Keratinocyte (primary cell): Measurements from ENCODE around the gene WNT3. TPM values are rescaled to one million over a fixed set of nuclear protein-coding genes. Genes with fewer than 3 reads are reported as not detected.

ENCODE experiments used
- DNase-seq: peaks from one replicate; pipeline ENCODE4 v3.0.0-alpha.2; 2011; ENCODE audit warnings: low read depth, missing footprints, low spot score
- FAIRE-seq: peaks from 2 replicates; lab custom pipeline; 2011; peaks lifted over from hg19 to GRCh38; lab: Jason Lieb, UNC
- H2AFZ ChIP-seq: 2 replicates; pipeline ENCODE4 v1.6.0; 2012; ENCODE audit warnings: low read length, control low read depth, inconsistent platforms; ENCODE audit not compliant: control insufficient read depth
- H3K27ac ChIP-seq: 2 replicates; pipeline ENCODE4 v1.5.1; 2011; ENCODE audit warnings: low read length; ENCODE audit not compliant: control insufficient read depth, insufficient read depth
- H3K27me3 ChIP-seq: 3 replicates; pipeline ENCODE4 v1.6.0; 2011; ENCODE audit warnings: low read length; ENCODE audit not compliant: control insufficient read depth, insufficient read depth; ENCODE audit errors: extremely low read depth
- H3K36me3 ChIP-seq, 2 experiments: 2 replicates in 1 of 2; 3 replicates in 1 of 2; pipeline ENCODE4 v1.5.1; 2011; ENCODE audit warnings: low read length in 2 of 2, mild to moderate bottlenecking in 1 of 2; ENCODE audit not compliant: control insufficient read depth in 2 of 2, insufficient read depth in 2 of 2; ENCODE audit errors: extremely low read depth in 1 of 2
- H3K4me1 ChIP-seq: 3 replicates; pipeline ENCODE4 v1.5.1; 2011; ENCODE audit warnings: low read length; ENCODE audit not compliant: control insufficient read depth, insufficient read depth; ENCODE audit errors: extremely low read depth
- H3K4me2 ChIP-seq: 3 replicates; pipeline ENCODE4 v1.6.0; 2011; ENCODE audit warnings: low read depth, low read length; ENCODE audit not compliant: control insufficient read depth, insufficient read depth; ENCODE audit errors: extremely low read depth
- H3K4me3 ChIP-seq, 3 experiments: fragments of 200-600 bp in 1 of 3; sonication (generic) in 1 of 3; 2 replicates in 2 of 3; 3 replicates in 1 of 3; pipeline ENCODE4 v1.5.1; 2011 to 2016; ENCODE audit warnings: low read length in 3 of 3, mild to moderate bottlenecking in 3 of 3, control low read depth in 2 of 3, inconsistent platforms in 1 of 3, low read depth in 1 of 3, mixed read lengths in 1 of 3, mixed run types in 1 of 3, moderate library complexity in 1 of 3; ENCODE audit not compliant: control insufficient read depth in 2 of 3, insufficient read depth in 2 of 3; ENCODE audit errors: extremely low read depth in 1 of 3
- H3K79me2 ChIP-seq: 2 replicates; pipeline ENCODE4 v1.6.0; 2012; ENCODE audit warnings: low read length; ENCODE audit not compliant: control insufficient read depth, insufficient read depth
- H3K9ac ChIP-seq: 3 replicates; pipeline ENCODE4 v1.6.0; 2011; ENCODE audit warnings: low read length; ENCODE audit not compliant: control insufficient read depth, insufficient read depth; ENCODE audit errors: extremely low read depth
- H3K9me1 ChIP-seq: 3 replicates; pipeline ENCODE4 v1.6.0; 2011; ENCODE audit warnings: low read length; ENCODE audit not compliant: control insufficient read depth, insufficient read depth; ENCODE audit errors: extremely low read depth
- H3K9me3 ChIP-seq: 2 replicates; pipeline ENCODE4 v1.5.1; 2012; ENCODE audit warnings: low read depth, low read length; ENCODE audit not compliant: control insufficient read depth
- H4K20me1 ChIP-seq: 3 replicates; pipeline ENCODE4 v1.6.0; 2011; ENCODE audit warnings: low read length; ENCODE audit not compliant: control insufficient read depth, insufficient read depth; ENCODE audit errors: extremely low read depth
- EZH2 ChIP-seq: IDR thresholded peaks from one replicate; pipeline ENCODE4 v1.6.1; 2012; ENCODE audit warnings: inconsistent platforms, mild to moderate bottlenecking, low read length, moderate library complexity
- dilution Hi-C: fragments of 300-500 bp; cut with MboI; formaldehyde crosslinking; loops from one replicate; pipeline ENCODE4 v1.7.0; 2020; ENCODE audit warnings: low sequenced_read_pairs; ENCODE audit not compliant: extremely low pct_ligation_motif_present
- polyA plus RNA-seq, 5 experiments: library from polyadenylated mRNA; depleted of rRNA in 3 of 5; stranded (reverse) in 3 of 5; stranded (forward) in 1 of 5; unstranded in 1 of 5; fragments of >200 nt; gene quantifications; 1 replicate in 1 of 5; 2 replicates in 3 of 5; 3 replicates in 1 of 5; pipeline versions ENCODE4 v1.2.1 to v1.2.3, GENCODE V29; 2011 to 2012; ENCODE audit warnings: missing spikeins in 2 of 5, low read depth in 1 of 5, low replicate concordance in 1 of 5
- TF ChIP-seq, protein P1 (sequence below), 3 experiments: IDR thresholded peaks in 1 of 3; conservative IDR thresholded peaks in 1 of 3; optimal IDR thresholded peaks in 1 of 3; 2 replicates in 2 of 3; 3 replicates in 1 of 3; pipeline versions ENCODE3 to v1.5.1; 2011; ENCODE audit warnings: low read length in 3 of 3, mild to moderate bottlenecking in 3 of 3, moderate library complexity in 2 of 3, control low read depth in 1 of 3, inconsistent platforms in 1 of 3; ENCODE audit not compliant: insufficient read depth in 2 of 3; ENCODE audit errors: extremely low read depth in 1 of 3

WNT3 gene
- polyA plus RNA-seq, 1 donor (not counting 4 experiments of a cell fraction or from before 2014, with no cell fraction given), result 1.9 TPM

DNA sequence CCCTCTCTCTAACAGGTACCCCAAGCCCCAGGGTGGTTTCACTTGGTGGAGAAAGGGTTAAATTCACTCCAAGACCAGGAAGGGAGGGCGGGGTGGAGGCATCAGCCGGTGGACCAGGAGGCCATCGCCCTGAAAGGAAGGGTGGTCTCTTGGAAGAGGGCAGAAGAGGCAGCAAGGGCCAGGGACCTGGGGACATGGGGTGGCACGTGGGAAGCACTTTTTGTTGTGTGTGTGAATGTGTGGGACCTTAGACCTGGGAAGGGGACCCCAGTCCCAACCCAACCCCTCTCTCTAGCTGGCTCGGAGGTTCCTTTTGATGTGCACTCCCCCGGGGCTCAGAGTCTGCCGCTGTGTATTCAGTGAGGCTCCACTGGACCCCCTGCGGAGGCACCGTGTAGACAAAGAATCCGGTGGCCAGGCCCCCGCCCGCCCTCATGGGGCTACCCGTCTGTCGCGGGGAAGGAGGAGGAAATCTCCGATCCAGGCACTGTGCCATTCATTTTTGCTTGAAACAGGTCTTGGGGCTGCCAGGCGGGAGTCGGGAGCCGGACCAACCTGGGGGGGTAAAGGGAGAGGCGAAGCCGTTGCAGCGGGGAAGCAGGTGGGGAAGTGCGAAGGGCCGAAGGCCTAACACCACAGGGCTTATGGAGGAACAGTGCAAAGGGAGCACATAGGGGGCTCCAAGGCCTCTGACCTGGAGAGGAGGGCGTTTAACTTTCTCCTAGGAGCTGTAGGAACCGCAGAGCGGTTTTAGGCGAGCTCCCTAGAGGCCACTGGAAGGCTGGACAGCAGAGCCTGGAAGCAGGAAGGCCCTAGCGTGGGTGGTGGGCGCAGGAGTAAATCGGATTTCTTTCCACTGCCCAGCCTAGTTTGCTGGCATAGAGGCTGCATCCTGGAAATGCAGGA, 3.2 kb upstream of the WNT3 start:
- Histone ChIP-seq H3K27ac (no peak overlapping the region), H3K9me1 (no peaks in the 10 kb centered on the region), H3K27me3 (peaks cover 46% of the 10 kb centered on the region), H3K79me2 (no peaks in the 10 kb centered on the region), H3K4me2 (no peak overlapping the region), H3K9ac (no peak overlapping the region), H3K9me3 (no peaks in the 10 kb centered on the region), H3K4me3 (no peak overlapping the region), H3K4me1 (peaks cover 17% of the 10 kb centered on the region), H3K36me3 (no peaks in the 10 kb centered on the region), H4K20me1 (no peaks in the 10 kb centered on the region), H2AFZ (no peak overlapping the region)
- FAIRE-seq, result no peak
- dilution Hi-C loops, result no loop called here
- TF ChIP-seq EZH2, result no peak
- TF ChIP-seq, protein P1, sequence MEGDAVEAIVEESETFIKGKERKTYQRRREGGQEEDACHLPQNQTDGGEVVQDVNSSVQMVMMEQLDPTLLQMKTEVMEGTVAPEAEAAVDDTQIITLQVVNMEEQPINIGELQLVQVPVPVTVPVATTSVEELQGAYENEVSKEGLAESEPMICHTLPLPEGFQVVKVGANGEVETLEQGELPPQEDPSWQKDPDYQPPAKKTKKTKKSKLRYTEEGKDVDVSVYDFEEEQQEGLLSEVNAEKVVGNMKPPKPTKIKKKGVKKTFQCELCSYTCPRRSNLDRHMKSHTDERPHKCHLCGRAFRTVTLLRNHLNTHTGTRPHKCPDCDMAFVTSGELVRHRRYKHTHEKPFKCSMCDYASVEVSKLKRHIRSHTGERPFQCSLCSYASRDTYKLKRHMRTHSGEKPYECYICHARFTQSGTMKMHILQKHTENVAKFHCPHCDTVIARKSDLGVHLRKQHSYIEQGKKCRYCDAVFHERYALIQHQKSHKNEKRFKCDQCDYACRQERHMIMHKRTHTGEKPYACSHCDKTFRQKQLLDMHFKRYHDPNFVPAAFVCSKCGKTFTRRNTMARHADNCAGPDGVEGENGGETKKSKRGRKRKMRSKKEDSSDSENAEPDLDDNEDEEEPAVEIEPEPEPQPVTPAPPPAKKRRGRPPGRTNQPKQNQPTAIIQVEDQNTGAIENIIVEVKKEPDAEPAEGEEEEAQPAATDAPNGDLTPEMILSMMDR (optimal IDR thresholded peaks at IDR 0.05 in 1 of 3, IDR thresholded peaks at IDR 0.05 in 1 of 3, conservative IDR thresholded peaks at IDR 0.05 in 1 of 3; ENCODE audit: extremely low read depth in 1 of 3, insufficient read depth in 2 of 3, low read length in 3 of 3), result no peak
- DNase-seq, result no peak

DNA sequence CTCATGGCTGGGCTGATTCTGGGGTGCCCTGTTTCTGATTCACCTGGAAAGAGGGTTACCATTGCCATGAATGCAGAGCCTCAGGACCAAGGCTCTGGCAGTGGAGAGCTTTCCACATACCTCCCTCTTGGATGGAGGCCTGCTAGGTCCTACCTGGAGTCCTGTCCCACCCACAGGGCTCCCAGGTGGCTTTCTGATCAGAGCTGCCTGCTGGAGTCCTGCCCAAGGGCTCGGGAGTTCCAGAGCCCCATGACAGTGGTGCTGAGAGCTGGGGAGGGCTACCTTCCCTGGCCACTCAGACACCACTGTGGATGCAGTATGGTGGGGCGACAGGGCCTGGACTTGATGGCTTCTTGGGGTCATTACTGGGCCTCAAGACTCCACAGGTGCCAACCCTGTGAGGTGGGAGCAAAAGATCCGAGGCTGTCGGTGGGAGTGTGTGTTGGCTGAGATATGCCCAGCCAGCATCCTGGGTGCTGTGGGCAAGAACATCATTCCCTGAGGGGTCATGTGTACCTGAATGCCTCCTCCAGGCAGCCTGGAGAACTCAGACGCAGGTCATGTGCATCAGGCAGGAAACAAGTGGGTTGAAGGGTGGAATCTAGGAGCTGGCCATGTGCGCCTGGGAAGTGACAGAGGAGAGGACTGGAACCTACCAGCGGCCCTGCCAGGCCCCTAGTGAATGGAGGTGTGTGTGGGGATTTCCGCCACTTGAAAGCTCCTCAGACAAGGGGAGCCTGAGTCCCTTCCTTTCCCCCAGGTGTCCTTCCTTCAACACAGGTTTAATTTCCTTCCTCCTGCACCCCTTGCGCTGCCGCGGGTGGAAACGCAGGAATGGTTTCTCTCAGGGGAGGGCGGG, 2.3 kb upstream of the WNT3 start:
- Histone ChIP-seq H3K9me3 (no peaks in the 10 kb centered on the region), H3K4me3 (no peak overlapping the region), H3K27ac (no peak overlapping the region), H4K20me1 (no peaks in the 10 kb centered on the region), H2AFZ (no peak overlapping the region), H3K4me2 (no peak overlapping the region), H3K27me3 (peaks cover 48% of the 10 kb centered on the region), H3K9ac (no peak overlapping the region), H3K36me3 (no peaks in the 10 kb centered on the region), H3K4me1 (peaks cover 23% of the 10 kb centered on the region), H3K79me2 (no peaks in the 10 kb centered on the region), H3K9me1 (no peaks in the 10 kb centered on the region)
- dilution Hi-C loops, result no loop called here
- TF ChIP-seq, protein P1 (optimal IDR thresholded peaks at IDR 0.05 in 1 of 3, IDR thresholded peaks at IDR 0.05 in 1 of 3, conservative IDR thresholded peaks at IDR 0.05 in 1 of 3; ENCODE audit: extremely low read depth in 1 of 3, insufficient read depth in 2 of 3, low read length in 3 of 3), result no peak
- peak; percentile 68 for TF ChIP-seq EZH2
- DNase-seq (no peak), FAIRE-seq (no peak)
